Superior temporal gyrus (tissue), 1 donor: ENCODE data around the gene DACT2.
"Not testable (repeated sequence)": the region's sequence is repeated elsewhere in the genome, so short reads cannot be mapped to it uniquely, and the experiment has no call there.

Experiments used
- DNase-seq: peaks from one replicate; pipeline ENCODE4 v3.0.0-alpha.2; 2016; ENCODE audit errors: extremely low spot score

DACT2 gene

DNA sequence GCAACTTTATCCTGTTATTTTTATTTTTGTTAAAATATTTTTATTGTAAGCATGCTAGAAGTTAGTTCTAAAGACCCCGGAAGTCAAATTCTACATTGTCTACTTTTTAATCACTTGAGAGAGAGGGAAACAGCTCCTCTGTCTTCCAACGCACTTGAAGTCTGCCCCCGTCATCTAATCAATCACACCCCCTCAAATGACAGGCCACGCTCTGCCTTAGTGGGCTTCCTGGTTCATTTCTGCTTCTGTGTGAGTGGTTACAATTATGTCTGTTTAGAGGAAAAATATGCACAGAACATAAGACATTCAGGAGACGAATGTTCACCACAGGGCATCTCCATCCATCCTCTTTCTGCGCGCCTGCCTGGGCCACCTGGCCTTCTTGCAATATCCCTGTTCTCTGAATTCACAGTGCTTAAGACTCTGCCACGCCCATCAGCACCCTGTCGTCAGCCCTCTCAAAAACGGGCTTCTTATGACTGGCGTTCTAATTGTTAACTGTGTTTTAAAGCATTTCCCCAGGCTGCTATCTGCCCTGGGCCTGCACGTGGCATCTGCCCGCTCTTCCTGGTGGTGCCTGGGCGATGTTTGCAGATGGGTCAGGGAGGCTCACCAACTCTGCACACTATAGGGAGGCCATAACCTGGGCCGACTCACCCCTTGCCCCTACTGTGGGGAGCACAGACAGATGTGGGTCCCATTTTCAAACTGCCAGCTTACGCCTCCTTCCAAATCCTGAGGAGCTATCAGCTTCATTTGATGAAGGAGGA is 15.4 kb downstream of the DACT2 start:
- no peak for DNase-seq

GRCh38 chr6:168302534-168302933 is 17.0 kb downstream of the DACT2 start:
- DNase-seq = no peak

- DNase-seq = no peak
These were observed 17.8 kb downstream of the DACT2 start for GRCh38 chr6:168301648-168302398.

- DNase-seq = no peak
These were observed 18.5 kb downstream of the DACT2 start for GRCh38 chr6:168300975-168301647.

GRCh38 chr6:168299541-168300511 is 19.8 kb downstream of the DACT2 start:
- DNase-seq = no peak

DNA sequence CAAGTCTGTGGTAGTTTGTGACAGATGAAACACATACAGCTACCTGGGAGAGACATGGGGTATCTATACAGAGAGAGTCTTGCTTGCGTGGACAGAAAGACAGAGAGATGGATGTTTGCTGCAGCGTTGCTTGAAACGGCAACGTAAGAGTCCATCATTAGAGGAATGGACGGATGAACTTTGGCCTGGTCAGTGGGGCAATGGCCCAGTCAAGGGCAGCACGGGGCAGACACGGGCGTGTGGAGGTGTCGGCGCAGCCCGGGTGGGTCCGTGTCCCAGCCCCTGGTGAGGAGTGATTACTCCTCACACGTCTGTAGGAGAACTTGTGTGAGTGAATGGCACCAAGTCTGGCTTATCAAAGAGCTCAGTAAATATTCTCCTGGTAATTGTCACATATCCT is 21.9 kb downstream of the DACT2 start:
- no peak for DNase-seq

DNA sequence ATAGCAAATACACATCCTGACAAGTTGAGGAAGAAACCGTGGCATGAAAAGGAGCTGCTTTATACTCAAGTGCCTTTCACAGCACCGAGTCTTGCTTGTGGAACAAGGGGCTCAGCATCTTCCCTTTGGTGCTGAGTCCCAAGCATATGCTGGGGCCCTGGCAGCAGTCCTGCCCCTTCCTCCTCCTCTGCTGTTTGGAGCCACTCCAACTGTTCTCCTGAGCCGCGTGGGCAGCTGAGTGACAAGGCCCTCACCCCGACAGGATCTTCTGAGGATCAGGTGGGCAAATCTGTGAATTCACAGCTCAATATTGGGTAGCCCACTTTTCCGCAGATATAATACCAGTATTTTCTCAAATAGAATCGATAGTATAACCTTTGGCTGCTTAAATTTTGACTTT is 24.7 kb downstream of the DACT2 start:
- DNase-seq = no peak

GRCh38 chr6:168293636-168294530 is 25.7 kb downstream of the DACT2 start:
- DNase-seq = no peak

GRCh38 chr6:168292826-168293225 is 26.8 kb downstream of the DACT2 start:
- DNase-seq = no peak

GRCh38 chr6:168291450-168291849 is 28.1 kb downstream of the DACT2 start:
- peak; percentile 68 for DNase-seq

- no peak for DNase-seq
These were observed 29.5 kb downstream of the DACT2 start for GRCh38 chr6:168290095-168290494.

- DNase-seq = no peak
These were observed 30.0 kb downstream of the DACT2 start for GRCh38 chr6:168289571-168289962.

- no peak for DNase-seq
These were observed 30.6 kb downstream of the DACT2 start for GRCh38 chr6:168288781-168289570.

DNA sequence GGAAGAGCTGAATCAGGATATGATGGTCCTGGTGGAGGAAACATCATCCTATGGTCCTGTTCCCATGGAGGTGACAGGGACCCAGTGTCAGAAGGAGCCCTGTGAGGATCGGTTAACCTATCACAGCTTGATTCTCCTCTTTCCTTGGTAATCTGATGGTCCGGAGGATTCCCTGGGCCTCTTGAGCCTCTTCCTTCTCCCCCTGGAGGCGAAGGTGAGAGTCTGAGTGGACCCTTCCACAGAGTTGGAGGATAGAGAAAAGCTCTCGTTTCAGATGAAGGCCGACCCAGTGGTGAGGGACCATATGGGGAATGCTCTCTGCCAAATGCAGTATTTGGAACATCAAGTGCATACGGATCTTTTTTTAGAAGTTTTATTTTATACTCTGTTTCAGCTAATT is 32.1 kb downstream of the DACT2 start:
- DNase-seq = not testable (repeated sequence)

DNA sequence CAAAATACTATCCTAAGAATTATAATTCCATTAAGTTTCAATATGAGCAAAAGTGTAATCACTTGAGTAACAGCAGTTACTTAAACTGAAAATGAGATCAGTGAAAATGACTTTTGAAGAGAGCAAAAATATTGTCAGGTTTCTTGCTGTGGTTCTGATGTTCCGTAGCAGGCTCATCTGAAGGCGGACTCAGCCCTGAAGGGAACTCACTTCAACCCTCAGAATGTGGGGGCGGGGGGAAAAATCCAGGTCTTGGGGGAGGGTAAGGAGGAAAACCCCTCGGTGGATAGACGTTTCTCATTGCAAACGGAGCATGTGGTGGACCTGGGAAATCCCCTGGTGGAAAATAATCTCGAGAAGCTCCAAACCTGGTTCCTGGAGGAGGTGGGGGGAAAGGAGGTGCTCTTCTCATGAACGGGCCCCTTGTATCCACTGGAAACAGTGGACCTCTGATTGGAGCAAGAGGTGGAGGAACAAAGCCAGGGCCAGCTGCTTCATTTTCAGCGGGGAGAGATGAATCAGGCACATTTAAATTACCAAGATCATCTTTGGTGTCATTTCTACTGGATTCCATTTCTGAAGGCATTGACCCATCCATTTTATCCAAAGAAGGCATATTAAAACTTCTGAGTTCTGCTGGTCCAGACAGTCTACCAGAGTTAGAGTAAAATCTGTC is 32.7 kb downstream of the DACT2 start:
- DNase-seq = not testable (repeated sequence)

GRCh38 chr6:168286116-168286515 is 33.5 kb downstream of the DACT2 start:
- no peak for DNase-seq

DNA sequence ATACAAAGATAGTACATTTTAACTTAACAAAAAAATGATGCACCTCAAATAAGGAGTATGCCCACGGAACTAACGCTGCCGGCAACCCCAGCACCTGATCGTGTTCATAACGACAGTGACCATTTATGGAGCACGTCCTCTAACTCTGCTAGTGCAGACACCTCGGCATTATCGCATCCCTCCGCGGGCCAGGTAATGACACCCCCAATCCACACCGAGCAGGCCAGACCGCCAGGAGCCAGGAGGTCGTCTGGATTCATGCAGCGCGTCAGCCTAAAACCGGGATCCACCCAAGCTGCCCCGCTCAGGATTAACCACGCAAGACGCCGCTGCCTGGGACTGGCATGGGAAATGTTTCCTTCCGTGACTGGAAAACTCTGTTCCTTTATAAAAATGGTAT is 34.1 kb downstream of the DACT2 start:
- no peak for DNase-seq

DNA sequence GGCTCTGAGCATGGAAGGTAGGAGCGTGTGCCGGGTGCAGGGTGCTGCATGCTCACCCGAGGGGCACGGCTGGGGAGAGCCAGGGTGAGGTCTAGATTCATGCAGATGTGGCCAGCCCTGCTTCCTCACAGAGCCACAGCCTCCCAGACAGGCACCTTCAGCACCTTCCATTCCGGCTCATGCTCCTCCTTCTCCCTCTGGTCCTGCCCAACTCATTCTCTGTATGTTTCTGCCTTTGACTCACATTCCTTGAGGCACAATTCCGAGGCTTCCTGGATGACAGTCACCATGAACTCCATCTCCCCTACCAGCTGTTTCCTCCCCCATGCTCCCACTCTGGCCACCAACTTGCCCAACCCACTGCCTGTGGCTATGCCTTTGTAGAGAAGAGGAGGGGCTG is 35.4 kb downstream of the DACT2 start:
- DNase-seq = no peak

- DNase-seq = no peak
These were observed 35.9 kb downstream of the DACT2 start for GRCh38 chr6:168283686-168284025.
